Uterus (tissue), 2 donors: ENCODE data around the gene TMEM140.

Experiments used
- CTCF ChIP-seq, 4 experiments: fragments of 200-600 bp in 2 of 4; fragments of 450-650 bp in 2 of 4; sonication (generic) in 2 of 4; IDR thresholded peaks; one replicate each; pipeline ENCODE4 v1.5.1; 2016 to 2019; ENCODE audit warnings: antibody characterized with exemption in 4 of 4, mild to moderate bottlenecking in 2 of 4, moderate library complexity in 1 of 4
- POLR2A ChIP-seq, 2 donors: fragments of 450-650 bp; IDR thresholded peaks; one replicate each; pipeline ENCODE4 v1.6.1; 2016; ENCODE audit warnings: antibody characterized with exemption in 2 of 2, mild to moderate bottlenecking in 1 of 2, moderate library complexity in 1 of 2

- TF ChIP-seq CTCF (IDR thresholded peaks at IDR 0.05) = no peak
- no peak for TF ChIP-seq POLR2A (IDR thresholded peaks at IDR 0.05)
These were observed 42.8 kb downstream of the TMEM140 start for GRCh38 chr7:135190703-135191102.
